Fibroblast of lung (primary cell): ENCODE results near the gene ADA.

Experiments used
- CTCF ChIP-seq, 2 donors: IDR thresholded peaks in 1 of 2; conservative IDR thresholded peaks in 1 of 2; 1 replicate in 1 of 2; 2 replicates in 1 of 2; pipeline ENCODE4 v1.5.1; 2011 to 2012; ENCODE audit warnings: low read length in 2 of 2, control low read depth in 1 of 2, inconsistent platforms in 1 of 2, low read depth in 1 of 2, mild to moderate bottlenecking in 1 of 2
- EZH2 ChIP-seq: IDR thresholded peaks from 2 replicates; pipeline ENCODE4 v1.5.1; 2012; ENCODE audit warnings: low read length, control low read depth, mild to moderate bottlenecking; ENCODE audit errors: missing control alignments

- TF ChIP-seq EZH2: no peak
- TF ChIP-seq CTCF (conservative IDR thresholded peaks at IDR 0.05 in 1 of 2, IDR thresholded peaks at IDR 0.05 in 1 of 2; ENCODE audit: low read depth in 1 of 2, low read length in 2 of 2): no peak
These were observed 41.5 kb upstream of the ADA start for GRCh38 chr20:44692932-44693480.
